GM19193 (cell line): Measurements from ENCODE around the gene TNFSF18.

Source experiments
- POLR2A ChIP-seq: IDR thresholded peaks from 4 replicates; pipeline ENCODE4 v1.6.1; 2011; ENCODE audit not compliant: insufficient read depth, insufficient read length; ENCODE audit errors: extremely low read depth

Gene TNFSF18

DNA sequence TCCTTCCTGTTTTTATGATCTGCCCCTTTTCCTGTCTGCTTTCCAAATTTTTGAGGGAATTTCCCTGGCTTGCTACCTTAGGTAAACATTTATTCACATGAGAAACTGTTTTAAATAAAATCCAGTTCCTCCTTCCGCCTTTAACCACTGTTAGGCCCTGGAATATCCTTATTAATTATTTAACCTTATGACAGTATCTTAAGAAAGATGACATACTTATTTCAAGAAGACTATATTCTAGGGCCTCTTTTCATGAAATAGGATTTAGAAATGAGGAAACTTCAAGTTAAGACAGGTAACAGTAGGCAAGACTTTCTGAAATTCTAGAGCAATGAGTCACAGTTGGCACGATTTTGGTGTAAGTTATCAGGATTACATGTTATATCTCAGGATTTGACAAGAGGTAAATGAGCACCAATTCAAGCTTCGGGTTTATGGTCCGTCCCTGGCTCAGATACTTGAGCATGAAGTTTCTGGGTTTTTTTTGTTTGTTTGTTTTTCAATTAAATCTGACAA lies 2.0 kb upstream of the TNFSF18 start:
- TF ChIP-seq POLR2A, result no peak

DNA sequence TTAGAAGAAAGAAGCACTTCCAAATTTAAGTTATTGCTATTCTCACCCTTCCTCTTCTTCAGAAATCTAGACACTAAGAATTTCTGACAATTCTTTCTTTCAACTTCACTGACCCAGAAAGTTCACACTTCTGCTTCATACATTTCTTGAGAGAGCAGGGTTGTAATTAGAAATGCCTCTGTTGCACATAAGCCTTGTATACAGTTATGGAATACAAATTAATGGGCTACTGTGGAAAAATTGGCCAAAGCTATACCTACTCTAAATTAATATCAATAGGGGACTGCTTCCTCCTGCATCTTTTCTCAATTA lies 1.5 kb downstream of the TNFSF18 start:
- no peak for TF ChIP-seq POLR2A

DNA sequence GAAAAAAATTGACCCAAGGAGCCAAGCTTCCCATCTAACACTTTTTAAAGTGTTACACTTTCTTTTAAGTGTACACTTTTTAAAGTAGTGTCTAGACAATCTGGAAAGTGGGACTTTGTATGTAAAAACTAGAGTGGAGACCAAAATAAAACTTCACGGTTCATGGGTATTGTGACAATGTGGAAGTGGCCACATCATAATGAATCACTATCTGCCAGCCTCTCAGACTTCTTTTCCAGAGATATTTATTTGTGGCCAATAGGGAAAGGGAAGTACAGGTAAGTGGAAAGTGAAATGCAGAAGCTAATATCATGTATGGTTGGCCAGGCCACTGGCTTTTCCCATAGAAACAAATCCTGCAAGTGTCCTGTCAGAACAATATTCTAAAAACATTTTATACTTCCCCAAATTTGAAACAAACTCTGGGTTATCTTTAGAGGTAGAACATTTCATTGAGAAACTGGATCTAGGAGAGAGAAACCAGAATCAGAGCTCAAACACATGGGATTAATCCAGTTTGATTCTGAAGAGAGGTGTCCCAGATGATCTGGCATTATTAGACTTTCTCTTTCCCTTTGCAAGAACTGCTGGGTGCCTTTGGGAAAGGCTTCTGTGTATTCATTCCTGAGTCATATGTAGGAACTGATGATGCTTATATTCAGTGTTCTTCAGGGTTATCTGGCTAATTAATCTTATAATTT lies 2.0 kb downstream of the TNFSF18 start:
- no peak for TF ChIP-seq POLR2A

DNA sequence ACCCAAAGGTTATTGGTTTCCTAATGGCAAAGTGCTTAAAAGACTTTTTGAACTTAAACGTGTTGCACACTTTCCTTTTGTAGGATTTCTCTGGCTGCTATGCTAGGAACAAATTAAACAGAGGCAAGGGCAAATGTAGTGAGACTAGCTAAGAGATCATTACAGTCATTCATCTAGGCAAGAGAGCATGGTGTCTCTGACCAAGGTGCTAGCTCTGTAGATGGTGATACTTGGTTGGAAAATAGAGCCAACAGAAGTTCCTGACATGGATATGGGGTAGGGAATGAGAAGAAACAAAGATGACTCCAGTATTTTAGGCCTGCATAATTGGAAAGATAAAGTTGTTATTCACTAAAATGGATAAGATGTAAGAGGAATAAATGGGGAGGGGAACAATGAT lies 6.1 kb downstream of the TNFSF18 start:
- no peak for TF ChIP-seq POLR2A

DNA sequence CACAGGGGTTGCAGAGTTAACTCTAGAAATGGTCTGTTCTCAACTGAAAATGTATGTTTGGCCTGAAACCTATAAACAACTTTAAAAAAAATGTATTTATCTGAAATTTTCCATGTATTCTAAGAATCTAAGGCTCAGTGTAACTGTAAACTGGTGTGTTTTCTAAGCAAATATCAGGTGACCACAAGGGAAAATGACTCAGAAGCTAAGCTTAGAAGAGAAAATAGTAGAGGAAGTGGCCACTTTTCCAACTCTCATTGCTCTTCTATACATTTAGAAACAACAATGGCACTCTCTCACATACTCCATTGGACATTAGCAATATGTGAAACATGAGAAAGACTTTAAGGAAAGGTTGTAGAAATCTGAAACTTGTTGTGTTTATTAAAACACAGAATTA lies 7.5 kb downstream of the TNFSF18 start:
- no peak for TF ChIP-seq POLR2A

DNA sequence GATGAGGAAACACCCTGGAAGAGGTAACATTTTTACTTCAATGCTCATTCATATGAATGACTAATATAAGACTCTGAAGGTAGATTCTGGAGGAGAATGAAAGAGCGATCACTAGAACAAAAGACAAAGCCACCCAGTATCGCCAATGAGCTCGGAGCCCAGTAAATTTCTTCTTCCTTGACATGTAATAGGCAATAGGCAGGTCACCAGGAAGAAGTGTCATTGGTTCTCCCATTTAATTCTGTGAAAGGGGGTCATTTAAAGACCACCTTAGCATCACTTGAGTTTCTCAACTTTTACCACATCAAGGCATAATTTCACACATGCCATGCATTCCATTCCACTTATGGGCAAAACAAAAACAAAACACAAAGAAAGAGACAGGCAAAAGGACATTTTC lies 7.9 kb downstream of the TNFSF18 start:
- TF ChIP-seq POLR2A, result no peak

DNA sequence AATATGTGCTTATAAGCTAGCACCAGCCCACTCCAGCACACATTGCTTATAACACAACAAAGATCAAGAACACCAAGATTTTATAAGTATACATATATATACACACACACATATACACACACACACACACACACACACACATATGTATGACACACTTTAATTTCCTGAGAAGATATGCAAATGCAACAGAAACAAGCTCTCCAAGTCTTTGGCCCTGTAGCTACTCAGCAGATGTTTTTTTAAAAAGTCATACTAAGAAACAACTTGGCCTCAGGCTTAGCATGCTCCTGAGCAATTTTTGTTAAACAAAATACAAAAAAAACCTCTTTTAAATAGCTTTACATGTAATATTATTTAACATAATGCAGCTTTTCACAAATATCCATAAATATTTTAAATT lies 11.1 kb downstream of the TNFSF18 start:
- no peak for TF ChIP-seq POLR2A

DNA sequence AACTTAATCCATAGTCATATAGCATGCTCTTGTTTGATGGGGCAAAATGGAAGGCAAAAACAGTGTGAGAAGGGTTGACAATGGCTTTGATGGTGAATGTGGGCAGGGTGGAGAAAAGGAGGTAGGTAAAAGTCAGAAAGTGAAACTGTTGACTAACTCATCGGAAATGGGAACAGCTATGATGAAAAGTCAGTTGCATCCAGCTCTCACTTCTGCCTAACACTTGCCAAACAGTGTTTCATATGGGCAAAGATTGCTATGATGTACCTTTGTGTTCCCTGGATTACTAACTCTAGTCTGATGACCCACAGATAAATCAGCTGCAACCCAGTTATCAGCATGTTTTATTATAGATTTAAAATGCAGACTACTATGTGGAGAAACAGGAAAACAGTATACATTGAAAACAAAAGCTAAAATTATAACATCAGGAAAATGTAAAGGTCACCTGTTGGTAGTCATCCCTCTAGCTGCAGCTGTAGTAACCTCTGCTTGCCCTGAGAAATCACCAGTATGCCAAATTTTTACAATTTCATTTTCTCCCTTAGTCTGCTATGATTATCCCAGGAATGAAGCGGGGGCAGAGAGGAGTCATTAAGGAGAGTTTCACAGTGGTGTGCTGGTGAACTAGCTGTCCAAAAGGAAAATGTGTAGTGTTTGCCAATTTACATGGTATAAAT lies 11.7 kb downstream of the TNFSF18 start:
- TF ChIP-seq POLR2A, result no peak

DNA sequence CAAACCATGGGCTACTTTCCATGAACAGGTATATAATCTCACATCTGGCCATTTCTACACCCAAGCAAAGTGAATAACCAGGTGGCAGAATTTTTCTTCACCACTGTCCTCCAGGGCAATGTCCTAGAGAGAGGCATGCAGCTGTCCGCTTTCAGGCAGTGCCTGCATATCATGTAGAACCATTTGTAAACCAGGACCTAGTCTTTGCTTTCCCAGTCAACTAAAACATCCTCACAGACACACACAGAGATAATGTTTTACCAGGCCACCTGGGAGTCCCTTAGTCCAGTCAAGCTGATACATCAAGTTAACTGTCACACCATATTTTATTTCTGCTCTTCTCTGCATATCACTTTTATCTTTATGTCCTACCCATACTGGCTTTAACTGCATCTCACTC lies 26.2 kb downstream of the TNFSF18 start:
- TF ChIP-seq POLR2A, result no peak

DNA sequence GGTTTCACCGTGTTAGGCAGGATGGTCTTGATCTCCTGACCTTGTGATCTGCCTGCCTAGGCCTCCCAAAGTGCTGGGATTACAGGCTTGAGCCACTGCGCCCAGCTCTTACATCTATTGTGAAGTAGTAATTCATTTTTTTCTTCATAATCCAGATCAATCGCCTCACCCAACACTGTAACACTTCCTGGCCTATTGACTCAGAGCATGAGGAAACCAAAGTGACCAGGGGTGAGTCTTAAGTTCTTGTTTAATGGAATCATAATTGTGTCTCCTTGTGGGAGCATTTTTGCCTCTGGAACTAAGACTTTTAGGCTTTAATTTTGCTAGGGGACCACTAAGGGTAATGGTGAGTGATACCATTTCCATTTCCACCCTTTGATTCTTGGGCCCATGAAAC lies 27.4 kb downstream of the TNFSF18 start:
- TF ChIP-seq POLR2A, result no peak

DNA sequence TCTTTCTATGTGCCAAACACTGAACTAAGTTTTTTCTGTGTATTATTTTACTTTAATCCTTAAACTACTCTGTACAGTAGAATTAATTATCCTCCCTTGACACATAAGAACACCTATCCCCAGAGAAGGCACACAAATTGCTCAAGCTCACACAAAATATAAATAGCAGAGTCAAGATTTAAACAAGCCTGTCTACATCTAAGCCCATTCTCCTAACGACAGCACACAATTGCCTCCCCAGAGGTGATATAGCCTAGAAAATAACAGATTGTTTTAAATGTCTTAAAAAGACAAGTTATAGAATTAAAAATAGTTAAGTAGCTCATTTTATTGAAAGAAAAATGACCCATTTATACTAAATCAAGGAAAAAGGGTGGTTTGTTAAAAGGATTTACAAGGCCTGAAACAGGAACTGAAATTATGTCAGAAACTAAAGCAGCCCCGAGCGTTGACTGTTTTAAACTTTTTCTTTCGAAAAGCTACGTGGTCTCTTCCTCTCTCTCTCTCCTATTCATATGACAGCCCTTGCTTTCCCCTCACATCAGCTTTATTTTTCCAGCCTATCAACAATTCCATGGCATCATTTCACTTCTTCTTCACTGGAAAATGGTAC lies 30.5 kb downstream of the TNFSF18 start:
- TF ChIP-seq POLR2A, result no peak

DNA sequence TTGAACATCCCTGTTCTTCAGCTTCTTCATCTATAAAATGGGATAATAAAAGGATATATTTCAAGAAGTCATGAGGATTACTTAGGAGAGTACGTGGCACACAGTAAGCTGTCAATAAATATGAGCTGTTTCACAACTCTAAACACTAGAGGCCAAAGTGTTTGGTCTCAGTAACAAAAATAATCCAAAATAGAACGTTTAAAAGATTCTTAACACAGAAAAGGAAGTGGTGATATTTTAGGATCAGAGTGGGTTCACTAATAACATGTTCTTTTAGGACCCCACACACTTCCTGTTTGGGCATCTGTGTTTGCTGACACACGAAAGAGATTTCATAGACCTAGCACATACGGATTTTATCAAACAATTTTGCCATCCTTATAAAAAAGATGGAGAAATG lies 32.9 kb downstream of the TNFSF18 start:
- no peak for TF ChIP-seq POLR2A

DNA sequence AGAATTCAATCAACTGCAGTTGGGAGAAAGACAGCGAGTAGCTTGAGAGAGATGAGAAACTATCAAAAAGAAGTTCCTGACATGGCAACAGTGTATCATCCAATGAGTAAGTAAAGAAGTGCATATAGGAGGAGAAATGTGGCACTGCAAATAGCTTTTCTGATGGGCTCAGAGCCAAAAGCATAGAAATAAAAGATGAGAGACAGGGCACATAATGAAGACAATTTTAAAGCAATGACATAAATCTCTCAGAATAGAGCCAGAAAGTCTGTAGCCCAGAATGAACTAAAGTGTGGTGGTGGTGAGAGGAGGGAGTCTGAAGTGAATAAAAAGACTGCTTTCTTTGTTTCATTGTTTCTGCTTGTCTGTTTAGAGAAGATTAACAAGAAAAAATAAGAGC lies 34.3 kb downstream of the TNFSF18 start:
- TF ChIP-seq POLR2A, result no peak

DNA sequence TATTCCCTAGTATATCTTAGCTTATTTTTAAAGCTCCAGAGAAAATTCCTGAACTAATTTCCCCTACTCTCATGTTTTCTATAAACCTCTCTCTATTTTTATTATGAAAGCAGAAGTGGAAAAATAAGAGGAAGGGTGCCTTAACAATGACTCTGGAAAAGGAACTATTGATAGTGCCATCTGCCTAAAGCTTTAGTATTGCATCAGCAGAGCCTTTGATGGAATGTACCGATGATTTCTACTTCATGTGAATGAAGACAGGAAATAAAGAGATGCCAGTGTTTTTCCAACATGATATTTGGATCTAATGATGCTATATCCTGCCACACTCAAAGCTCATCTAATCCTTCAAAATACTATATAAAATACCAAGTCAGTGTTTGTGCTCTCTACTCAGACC lies 35.1 kb downstream of the TNFSF18 start:
- no peak for TF ChIP-seq POLR2A

DNA sequence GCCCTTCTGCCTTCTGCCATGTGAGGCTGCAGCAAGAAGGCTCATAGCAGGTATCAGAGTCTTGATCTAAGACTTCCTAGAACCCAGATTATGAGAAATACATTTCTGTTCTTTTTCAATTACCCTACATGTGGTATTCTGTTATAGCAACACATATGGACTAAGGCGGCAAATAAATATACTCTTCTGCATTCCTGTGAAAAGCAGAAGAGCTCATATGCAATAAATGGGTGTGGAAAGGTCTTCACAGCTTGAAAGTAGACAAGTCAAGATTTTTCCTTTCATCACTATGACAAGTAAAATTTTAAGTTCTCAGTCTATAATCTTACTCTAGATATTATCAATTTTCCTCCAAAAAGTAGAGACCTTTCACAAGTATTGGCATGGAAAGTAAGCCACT lies 36.6 kb downstream of the TNFSF18 start:
- TF ChIP-seq POLR2A, result no peak

DNA sequence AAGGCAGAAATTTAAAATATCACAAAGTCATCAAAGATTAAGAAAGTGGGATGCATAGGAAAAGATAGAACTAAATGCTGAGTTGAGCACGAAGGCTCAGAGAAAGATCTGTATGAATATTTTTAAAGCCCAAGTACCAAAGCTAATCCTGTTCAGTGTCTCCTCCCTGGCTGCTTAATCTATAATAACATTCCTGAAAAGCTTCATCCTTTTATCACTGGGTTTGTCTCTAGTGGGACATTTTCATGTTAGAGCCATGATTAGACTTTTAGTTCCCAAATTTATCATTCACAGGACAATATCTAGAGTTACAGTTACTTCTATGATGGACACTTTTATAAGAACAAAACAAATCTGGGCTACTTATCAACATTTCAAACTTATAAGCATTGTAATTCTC lies 38.6 kb downstream of the TNFSF18 start:
- TF ChIP-seq POLR2A, result no peak
